ENCODE measurements around the gene ARHGEF9.

GRCh38 chrX:63708801-63709200 is 76.2 kb downstream of the ARHGEF9 start:
- TF ChIP-seq CTCF (IDR thresholded peaks at IDR 0.05) = no peak
- no peak for TF ChIP-seq POLR2A (IDR thresholded peaks at IDR 0.05)
